RWPE1 (cell line): ENCODE results near the gene RGS6.

Source experiments
- CTCF ChIA-PET: fragments of 350-600 bp; sonication (Branson Sonifier 250); formaldehyde crosslinking; extraction: SDS; loops from one replicate; lab custom pipeline; 2021; lab: Yijun Ruan, JAX
- POLR2A ChIA-PET: fragments of 400-600 bp; formaldehyde crosslinking; extraction: SDS; loops from one replicate; lab custom pipeline; 2020; ENCODE audit warnings: antibody characterized with exemption; ENCODE audit not compliant: low non-redundant PET; lab: Yijun Ruan, JAX
- DNase-seq: peaks from one replicate; pipeline ENCODE4 v3.0.0; 2012; ENCODE audit warnings: low spot score
- H3K27ac ChIP-seq: fragments of 450-650 bp; 2 replicates; pipeline ENCODE4 v1.5.1; 2017
- TF ChIP-seq, protein P1 (sequence below): fragments of 450-650 bp; conservative IDR thresholded peaks from 2 replicates; pipeline ENCODE4 v1.5.1; 2017; ENCODE audit warnings: low read depth, mild to moderate bottlenecking

RGS6 gene

DNA sequence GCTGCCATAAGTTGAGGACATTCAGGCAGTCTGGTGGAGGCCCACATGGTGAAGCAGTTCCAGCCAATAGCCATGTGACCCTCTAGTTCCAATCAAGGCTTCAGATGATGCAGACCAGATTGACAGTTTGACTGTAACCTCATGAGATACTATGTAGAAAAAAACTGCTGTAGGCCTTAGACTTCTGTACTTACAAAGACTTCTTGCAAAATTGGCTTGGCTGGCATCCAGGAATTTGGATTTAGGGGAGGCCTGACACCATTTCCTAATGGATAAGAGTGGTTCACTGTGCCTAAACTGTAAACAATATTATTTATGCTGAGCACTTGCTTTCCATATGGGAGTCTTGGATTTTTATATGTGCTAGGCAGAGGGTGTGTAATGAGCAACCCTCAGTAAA lies 76.4 kb downstream of the RGS6 start:
- DNase-seq: no peak
- POLR2A ChIA-PET: no interaction called here
- H3K27ac ChIP-seq: no peak overlapping the region
- CTCF ChIA-PET: no interaction called here
- TF ChIP-seq, protein P1, sequence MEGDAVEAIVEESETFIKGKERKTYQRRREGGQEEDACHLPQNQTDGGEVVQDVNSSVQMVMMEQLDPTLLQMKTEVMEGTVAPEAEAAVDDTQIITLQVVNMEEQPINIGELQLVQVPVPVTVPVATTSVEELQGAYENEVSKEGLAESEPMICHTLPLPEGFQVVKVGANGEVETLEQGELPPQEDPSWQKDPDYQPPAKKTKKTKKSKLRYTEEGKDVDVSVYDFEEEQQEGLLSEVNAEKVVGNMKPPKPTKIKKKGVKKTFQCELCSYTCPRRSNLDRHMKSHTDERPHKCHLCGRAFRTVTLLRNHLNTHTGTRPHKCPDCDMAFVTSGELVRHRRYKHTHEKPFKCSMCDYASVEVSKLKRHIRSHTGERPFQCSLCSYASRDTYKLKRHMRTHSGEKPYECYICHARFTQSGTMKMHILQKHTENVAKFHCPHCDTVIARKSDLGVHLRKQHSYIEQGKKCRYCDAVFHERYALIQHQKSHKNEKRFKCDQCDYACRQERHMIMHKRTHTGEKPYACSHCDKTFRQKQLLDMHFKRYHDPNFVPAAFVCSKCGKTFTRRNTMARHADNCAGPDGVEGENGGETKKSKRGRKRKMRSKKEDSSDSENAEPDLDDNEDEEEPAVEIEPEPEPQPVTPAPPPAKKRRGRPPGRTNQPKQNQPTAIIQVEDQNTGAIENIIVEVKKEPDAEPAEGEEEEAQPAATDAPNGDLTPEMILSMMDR: no peak

- DNase-seq: no peak
- TF ChIP-seq, protein P1: no peak
- POLR2A ChIA-PET: no interaction called here
- no peak overlapping the region for H3K27ac ChIP-seq
- CTCF ChIA-PET: no interaction called here
Observed at GRCh38 chr14:72010474-72010873, 78.2 kb downstream of the RGS6 start.

GRCh38 chr14:72013721-72014345 lies 81.6 kb downstream of the RGS6 start:
- no peak overlapping the region for H3K27ac ChIP-seq
- no peak for DNase-seq
- TF ChIP-seq, protein P1: no peak
- CTCF ChIA-PET: no interaction called here
- POLR2A ChIA-PET: no interaction called here

DNA sequence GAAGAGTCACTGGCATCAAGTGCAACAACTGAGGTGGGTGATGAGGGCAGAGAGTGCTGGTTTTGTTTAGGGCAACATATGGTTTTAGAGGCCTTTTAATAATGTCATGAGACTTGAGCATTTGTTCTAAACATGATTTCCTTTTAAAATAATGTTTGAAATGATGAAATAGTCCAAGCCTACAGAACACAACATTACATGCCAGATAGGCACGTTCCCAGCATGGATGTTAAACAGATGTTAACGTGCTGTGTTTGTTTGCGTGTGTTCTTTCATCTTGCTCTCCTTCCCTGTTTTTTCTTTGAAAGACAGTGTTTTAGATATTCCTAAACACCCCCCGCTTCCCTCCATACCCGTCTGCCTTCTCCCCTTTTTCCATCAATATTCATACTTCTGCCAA lies 82.3 kb downstream of the RGS6 start:
- ChIA-PET POLR2A (no interaction called here), CTCF (no interaction called here)
- DNase-seq: no peak
- TF ChIP-seq, protein P1: no peak
- H3K27ac ChIP-seq: no peak overlapping the region

DNA sequence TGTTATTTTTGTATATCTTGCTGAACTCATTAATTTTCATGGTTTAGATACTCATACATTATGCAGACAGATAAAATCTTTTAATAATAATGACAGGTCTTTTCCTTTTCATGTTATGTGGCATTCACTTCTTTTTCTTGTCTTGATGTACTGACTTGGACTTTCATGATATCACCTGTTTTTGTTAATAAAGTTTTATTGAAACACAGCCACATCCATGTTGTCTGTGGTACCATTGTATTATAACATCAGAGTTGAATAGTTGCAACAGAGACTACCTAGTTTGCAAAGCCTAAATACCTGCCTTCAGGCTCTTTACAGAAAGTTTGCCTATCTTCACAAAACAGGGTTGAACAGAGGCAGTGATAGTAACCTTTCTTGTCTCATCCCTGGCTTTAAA lies 85.1 kb downstream of the RGS6 start:
- CTCF ChIA-PET: no interaction called here
- H3K27ac ChIP-seq: no peak overlapping the region
- TF ChIP-seq, protein P1: no peak
- POLR2A ChIA-PET: no interaction called here
- no peak for DNase-seq

GRCh38 chr14:72023128-72024042 lies 91.2 kb downstream of the RGS6 start:
- POLR2A ChIA-PET: no interaction called here

More at GRCh38 chr14:72023128-72024042, 91.2 kb downstream of the RGS6 start:
- no peak overlapping the region for H3K27ac ChIP-seq
- TF ChIP-seq, protein P1: no peak
- DNase-seq: peak; percentile 56
- CTCF ChIA-PET: interaction anchor here (0.5 kb wide), 1 partner anchor 791 kb away, joined by 4 read pairs; no protein-coding TSS in a partner anchor
